ENCODE data around the gene KCTD17.

The KCTD17 gene

GRCh38 chr22:37051391-37052385 lies at the start of gene KCTD17:
Gene KCTD17, plus strand, starts transcription at chr22:37051742. Its CDS starts 19 bp downstream, at chr22:37051761.
- peak within 1 kb of the TSS; percentile 55 for H3K4me3 ChIP-seq (ENCODE audit: low read length)
- DNase-seq (ENCODE audit: low read depth): no peak
- TF ChIP-seq, protein P1, sequence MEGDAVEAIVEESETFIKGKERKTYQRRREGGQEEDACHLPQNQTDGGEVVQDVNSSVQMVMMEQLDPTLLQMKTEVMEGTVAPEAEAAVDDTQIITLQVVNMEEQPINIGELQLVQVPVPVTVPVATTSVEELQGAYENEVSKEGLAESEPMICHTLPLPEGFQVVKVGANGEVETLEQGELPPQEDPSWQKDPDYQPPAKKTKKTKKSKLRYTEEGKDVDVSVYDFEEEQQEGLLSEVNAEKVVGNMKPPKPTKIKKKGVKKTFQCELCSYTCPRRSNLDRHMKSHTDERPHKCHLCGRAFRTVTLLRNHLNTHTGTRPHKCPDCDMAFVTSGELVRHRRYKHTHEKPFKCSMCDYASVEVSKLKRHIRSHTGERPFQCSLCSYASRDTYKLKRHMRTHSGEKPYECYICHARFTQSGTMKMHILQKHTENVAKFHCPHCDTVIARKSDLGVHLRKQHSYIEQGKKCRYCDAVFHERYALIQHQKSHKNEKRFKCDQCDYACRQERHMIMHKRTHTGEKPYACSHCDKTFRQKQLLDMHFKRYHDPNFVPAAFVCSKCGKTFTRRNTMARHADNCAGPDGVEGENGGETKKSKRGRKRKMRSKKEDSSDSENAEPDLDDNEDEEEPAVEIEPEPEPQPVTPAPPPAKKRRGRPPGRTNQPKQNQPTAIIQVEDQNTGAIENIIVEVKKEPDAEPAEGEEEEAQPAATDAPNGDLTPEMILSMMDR (conservative IDR thresholded peaks at IDR 0.05; ENCODE audit: low read depth, low read length): no peak

DNA sequence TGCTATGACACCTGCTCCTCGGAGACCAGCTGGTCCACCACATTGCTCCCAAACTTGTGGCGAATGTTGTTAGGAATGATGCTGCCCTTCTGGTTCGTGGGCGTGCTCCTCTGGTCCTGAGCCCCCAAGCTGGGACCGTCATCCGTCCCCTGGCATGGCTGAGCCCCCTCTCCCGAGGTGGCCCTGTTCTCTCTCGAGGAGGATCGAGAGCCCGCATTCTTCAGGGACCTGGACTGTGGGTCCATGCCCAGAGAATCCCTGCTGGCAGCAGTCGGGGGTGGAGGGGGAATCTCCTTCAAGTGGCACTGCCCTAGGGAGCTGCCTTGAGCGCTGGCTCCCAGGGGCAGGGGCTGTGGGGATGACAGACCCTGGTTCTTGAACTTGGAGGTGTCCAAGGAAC lies 49.7 kb upstream of the KCTD17 start:
- TF ChIP-seq, protein P1 (conservative IDR thresholded peaks at IDR 0.05; ENCODE audit: low read depth, low read length): no peak
- no peak overlapping the region for H3K4me3 ChIP-seq (ENCODE audit: low read length)
- DNase-seq (ENCODE audit: low read depth): no peak

DNA sequence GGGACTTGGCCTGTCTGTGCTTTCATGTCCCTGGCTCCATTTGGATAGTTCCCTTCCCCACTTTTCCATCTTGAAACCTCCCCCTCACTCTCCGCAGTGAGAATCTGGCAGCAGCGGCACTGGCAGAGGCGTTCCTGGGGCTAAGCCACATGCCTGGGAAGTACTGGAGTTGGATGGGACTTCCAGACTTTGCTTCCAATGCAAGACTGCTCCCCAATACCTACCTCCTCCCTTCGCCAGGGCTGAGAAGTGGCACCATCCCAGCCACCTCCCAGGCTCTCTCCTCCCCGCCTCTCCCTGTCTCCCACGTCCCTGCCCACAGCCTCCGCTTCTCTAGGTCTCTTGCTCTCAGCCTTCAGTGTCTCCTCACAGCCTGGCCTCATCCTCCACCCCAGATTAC lies 48.9 kb upstream of the KCTD17 start:
- no peak for DNase-seq (ENCODE audit: low read depth)
- TF ChIP-seq, protein P1 (conservative IDR thresholded peaks at IDR 0.05; ENCODE audit: low read depth, low read length): no peak
- H3K4me3 ChIP-seq (ENCODE audit: low read length): no peak overlapping the region

GRCh38 chr22:37007651-37008050 lies 43.9 kb upstream of the KCTD17 start:
- no peak overlapping the region for H3K4me3 ChIP-seq (ENCODE audit: low read length)
- TF ChIP-seq, protein P1 (conservative IDR thresholded peaks at IDR 0.05; ENCODE audit: low read depth, low read length): no peak
- no peak for DNase-seq (ENCODE audit: low read depth)

- TF ChIP-seq, protein P1 (conservative IDR thresholded peaks at IDR 0.05; ENCODE audit: low read depth, low read length): no peak
Measured at GRCh38 chr22:37008365-37008764, 43.2 kb upstream of the KCTD17 start.

DNA sequence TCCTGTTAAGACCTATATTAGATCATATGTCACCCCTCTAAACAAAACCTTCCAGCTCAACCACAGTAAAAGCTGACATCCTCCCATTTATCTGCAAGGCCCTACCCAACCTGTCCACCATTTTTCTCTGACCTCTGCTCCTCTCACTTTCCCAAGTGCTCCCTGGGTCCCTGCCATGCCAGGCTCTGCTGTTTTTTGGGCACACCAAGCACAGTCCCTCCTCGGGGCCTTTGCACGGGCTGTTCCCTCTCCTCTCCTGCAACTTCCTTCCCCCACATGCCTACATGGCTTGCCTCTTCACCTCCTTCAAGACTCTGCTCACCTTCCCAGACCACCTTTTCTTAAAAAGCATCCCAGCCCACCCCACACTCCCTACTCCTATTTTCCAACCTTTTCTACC lies 42.1 kb upstream of the KCTD17 start:
- DNase-seq (ENCODE audit: low read depth): no peak
- H3K4me3 ChIP-seq (ENCODE audit: low read length): no peak overlapping the region
- TF ChIP-seq, protein P1 (conservative IDR thresholded peaks at IDR 0.05; ENCODE audit: low read depth, low read length): no peak

More at GRCh38 chr22:37008365-37008764, 43.2 kb upstream of the KCTD17 start:
- H3K4me3 ChIP-seq (ENCODE audit: low read length): no peak overlapping the region
- DNase-seq (ENCODE audit: low read depth): no peak

GRCh38 chr22:37010174-37010573 lies 41.4 kb upstream of the KCTD17 start:
- DNase-seq (ENCODE audit: low read depth): no peak
- no peak overlapping the region for H3K4me3 ChIP-seq (ENCODE audit: low read length)
- TF ChIP-seq, protein P1 (conservative IDR thresholded peaks at IDR 0.05; ENCODE audit: low read depth, low read length): no peak

Data from retinal pigment epithelial cell (primary cell).